Activated B cell treated with CpG ODN at 0.5 μM for 24 hours (primary cell): ENCODE data around the gene NEIL1. TPM values are rescaled to one million over a fixed set of nuclear protein-coding genes. Genes with fewer than 3 reads are reported as not detected.

Source experiments
- ATAC-seq: fragments of 200-7000 bp; cut with Tn5 transposase; one replicate; pipeline ENCODE4 v1.10.0; 2021; ENCODE audit warnings: low read depth, mild to moderate bottlenecking, moderate library complexity
- CTCF ChIA-PET: fragments of 350-600 bp; sonication (Branson Sonifier 250); formaldehyde crosslinking; loops from one replicate; lab custom pipeline; 2021; ENCODE audit warnings: antibody characterized with exemption; lab: Charles Lee
- POLR2A ChIA-PET: fragments of 350-600 bp; sonication (Branson Sonifier 250); formaldehyde crosslinking; loops from one replicate; lab custom pipeline; 2021; ENCODE audit warnings: antibody characterized with exemption; lab: Charles Lee
- DNase-seq: peaks from one replicate; pipeline ENCODE4 v3.0.0; 2022
- H3K27ac Mint-ChIP-seq: one replicate; pipeline ENCODE4 v1.8.0; 2020; ENCODE audit warnings: mixed read lengths
- H3K27me3 Mint-ChIP-seq: one replicate; pipeline ENCODE4 v1.8.0; 2021; ENCODE audit warnings: mixed read lengths
- H3K36me3 Mint-ChIP-seq: one replicate; pipeline ENCODE4 v1.8.0; 2021; ENCODE audit warnings: low read depth, mixed read lengths
- H3K4me1 Mint-ChIP-seq: one replicate; pipeline ENCODE4 v1.8.0; 2021; ENCODE audit warnings: mixed read lengths
- H3K4me3 Mint-ChIP-seq: one replicate; pipeline ENCODE4 v1.8.0; 2020; ENCODE audit warnings: mild to moderate bottlenecking, mixed read lengths
- H3K9me3 Mint-ChIP-seq: one replicate; pipeline ENCODE4 v1.8.0; 2020; ENCODE audit warnings: mixed read lengths
- CTCF ChIP-seq: fragments of 200-600 bp; IDR thresholded peaks from one replicate; pipeline ENCODE4 v1.8.0; 2022; ENCODE audit warnings: antibody characterized with exemption, mild to moderate bottlenecking
- intact Hi-C: fragments of 100-400 bp; cut with micrococcal nuclease; formaldehyde crosslinking; loops from one replicate; pipeline ENCODE4 v1.15.1; 2024
- total RNA-seq: library from RNA; stranded (reverse); gene quantifications from 2 replicates; pipeline ENCODE4 v1.2.3, GENCODE V29; 2022

The NEIL1 gene
- total RNA-seq, 1 donor from 2014 or later, result 35.8 TPM

- intact Hi-C loops, result no loop called here
- DNase-seq (no peak), ATAC-seq (no peak)
- H3K27me3 Mint-ChIP-seq, result no peaks in the 10 kb centered on the region
- no peak overlapping the region for H3K27ac Mint-ChIP-seq
- peaks cover 47% of the 10 kb centered on the region for H3K36me3 Mint-ChIP-seq
- H3K4me3 Mint-ChIP-seq, result no peak overlapping the region
- no peaks in the 10 kb centered on the region for H3K9me3 Mint-ChIP-seq
- CTCF ChIA-PET, result interaction anchor here (0.7 to 3.1 kb wide), 5 partner anchors 19 to 316 kb away, joined by 3 to 29 read pairs (median 8); partner anchors contain the start of genes IMP3 and NEIL1
- H3K4me1 Mint-ChIP-seq, result peaks cover 26% of the 10 kb centered on the region
- POLR2A ChIA-PET, result interaction anchor here (3.1 kb wide), 1 partner anchor 274 kb away, joined by 58 read pairs; the partner anchor contains the start of gene IMP3
- no peak for TF ChIP-seq CTCF
These were observed 19.3 kb downstream of the NEIL1 start for GRCh38 chr15:75366163-75366562.

DNA sequence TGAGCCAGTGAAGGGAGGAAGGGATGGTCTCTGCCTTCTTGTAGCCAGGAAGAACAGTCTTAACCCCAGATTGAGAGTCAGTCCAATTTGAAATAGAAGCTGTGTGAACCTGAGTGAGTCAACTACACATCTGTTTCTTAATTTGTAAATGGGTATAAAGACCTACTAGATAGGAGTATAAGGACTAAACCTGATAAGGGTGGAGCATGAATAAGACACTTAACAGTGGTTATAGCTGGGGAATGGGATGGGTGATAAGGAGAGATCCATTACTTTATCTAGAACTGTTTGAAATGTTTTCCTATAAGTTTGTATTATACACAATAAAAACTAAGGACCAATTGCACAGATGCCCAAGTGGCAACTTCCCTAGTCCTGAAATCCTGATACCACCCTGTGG, 20.2 kb downstream of the NEIL1 start:
- ATAC-seq, result no peak
- intact Hi-C loops, result no loop called here
- Mint-ChIP-seq H3K36me3 (peaks cover 52% of the 10 kb centered on the region), H3K4me1 (peaks cover 26% of the 10 kb centered on the region), H3K27me3 (no peaks in the 10 kb centered on the region), H3K4me3 (no peak overlapping the region), H3K9me3 (no peaks in the 10 kb centered on the region), H3K27ac (peak overlapping the region; percentile 92)
- no peak for TF ChIP-seq CTCF
- POLR2A ChIA-PET, result interaction anchor here (0.6 to 3.1 kb wide), 12 partner anchors 14 to 310 kb away, joined by 3 to 78 read pairs (median 19); partner anchors contain the start of genes COMMD4, IMP3, NEIL1 and PTPN9
- CTCF ChIA-PET, result interaction anchor here (1.0 to 3.1 kb wide), 14 partner anchors 12 to 435 kb away, joined by 3 to 29 read pairs (median 8); partner anchors contain the start of genes IMP3, NEIL1 and SNUPN
- DNase-seq, result no peak

DNA sequence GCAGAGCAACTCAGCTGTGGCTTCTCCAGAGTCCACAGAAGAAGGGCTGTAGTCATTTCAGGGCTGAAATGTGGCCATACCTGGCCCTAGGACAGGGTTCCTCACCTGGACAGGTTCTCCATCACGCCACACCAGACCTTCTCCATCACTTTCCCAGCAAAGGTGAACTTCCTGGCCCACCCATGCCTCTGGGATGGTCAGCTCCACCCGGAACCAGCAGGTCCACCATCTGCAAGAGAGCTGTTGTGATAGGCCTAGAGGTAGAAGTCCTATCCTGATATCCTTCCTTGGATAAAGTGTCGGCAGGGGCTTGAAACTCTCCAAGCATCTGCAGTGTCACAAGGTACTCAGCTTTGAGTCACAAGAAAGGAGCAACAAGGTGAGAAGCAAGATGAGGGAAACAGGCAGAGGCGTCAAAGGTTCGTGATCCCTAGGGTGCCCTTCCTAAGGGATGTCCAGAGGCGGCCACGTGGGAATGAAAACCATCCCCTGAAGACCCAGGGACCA, 20.6 kb downstream of the NEIL1 start:
- intact Hi-C loops, result no loop called here
- CTCF ChIA-PET, result interaction anchor here (0.6 to 3.1 kb wide), 28 partner anchors 12 to 434 kb away, joined by 3 to 29 read pairs (median 6); partner anchors contain the start of genes IMP3, NEIL1, PTPN9 and SIN3A
- Mint-ChIP-seq H3K4me3 (peak overlapping the region; percentile 90), H3K4me1 (peaks cover 26% of the 10 kb centered on the region), H3K27me3 (no peaks in the 10 kb centered on the region), H3K9me3 (no peaks in the 10 kb centered on the region), H3K36me3 (peaks cover 55% of the 10 kb centered on the region), H3K27ac (peak overlapping the region; percentile 92)
- no peak for TF ChIP-seq CTCF
- DNase-seq, result no peak
- no peak for ATAC-seq
- POLR2A ChIA-PET, result interaction anchor here (0.6 to 3.1 kb wide), 30 partner anchors 7 to 1623 kb away, joined by 3 to 78 read pairs (median 6); partner anchors contain the start of genes CLK3, COMMD4, COX5A and IMP3

DNA sequence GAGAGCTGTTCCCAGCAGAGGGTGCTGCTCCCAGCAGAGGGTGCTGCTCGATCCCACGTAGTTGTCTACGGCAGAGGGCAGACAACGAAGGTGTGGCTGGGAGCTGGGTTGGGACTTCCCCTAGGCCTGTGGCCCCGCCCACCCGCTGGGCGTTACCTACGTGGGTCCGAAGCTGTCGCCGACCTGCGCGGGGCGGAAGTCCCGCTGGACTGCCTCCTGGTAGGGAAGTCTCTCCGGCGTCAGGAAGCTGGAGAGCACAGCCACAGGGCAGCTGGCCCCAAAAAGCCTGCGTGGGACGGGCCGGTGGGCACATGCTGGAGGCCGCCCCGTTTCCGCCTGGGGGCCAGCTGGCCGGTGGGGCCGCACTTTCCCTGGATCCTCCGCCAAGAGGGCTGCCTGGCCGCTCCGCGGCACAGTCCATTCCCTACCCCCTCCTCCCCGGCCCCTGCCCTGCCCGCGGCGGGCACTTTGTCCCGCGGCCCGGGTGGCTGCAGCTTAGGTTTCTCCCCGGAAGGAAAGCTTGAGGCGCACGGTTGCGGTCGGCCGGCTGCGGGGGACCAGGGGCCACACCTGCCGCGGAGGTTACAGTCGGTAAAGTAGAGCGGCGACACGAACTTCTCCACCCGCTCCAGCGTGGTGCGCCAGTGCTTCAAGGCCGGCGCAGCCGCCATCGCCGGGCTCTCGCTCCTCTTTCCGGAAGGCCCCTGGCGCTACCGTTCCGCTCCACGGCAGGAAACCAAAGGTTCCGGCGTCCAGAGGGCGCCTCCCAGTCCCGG, 21.3 kb downstream of the NEIL1 start, which contains the start of gene MAN2C1:
Gene MAN2C1, minus strand, starts transcription at position 695 of the 776 bp plus-strand sequence. Its CDS starts 24 bp downstream, at position 671.
- Mint-ChIP-seq H3K27ac (peak within 1 kb of the TSS; percentile 92), H3K36me3 (peaks cover 57% of the 10 kb centered on the region), H3K27me3 (no peaks in the 10 kb centered on the region), H3K9me3 (no peaks in the 10 kb centered on the region), H3K4me3 (peak within 1 kb of the TSS; percentile 90), H3K4me1 (peaks cover 26% of the 10 kb centered on the region)
- intact Hi-C loops, result loop anchor here (1.0 kb wide), 6 partner anchors 18 to 315 kb away; partner anchors contain the start of genes COMMD4, IMP3 and NEIL1
- ChIA-PET POLR2A (interaction anchor here (0.6 to 3.1 kb wide), 35 partner anchors 8 to 1622 kb away, joined by 3 to 78 read pairs (median 5); partner anchors contain the start of genes CLK3, COMMD4, COX5A and IMP3), CTCF (interaction anchor here (0.6 to 3.1 kb wide), 30 partner anchors 8 to 434 kb away, joined by 3 to 29 read pairs (median 5); partner anchors contain the start of genes IMP3, NEIL1, PTPN9 and SIN3A)
- TF ChIP-seq CTCF, result no peak
- peak; percentile 93 for ATAC-seq
- peak; percentile 92 for DNase-seq
